Measurements from ENCODE around the gene SCRN1.

GRCh38 chr7:29877196-29877595, 112.4 kb downstream of the SCRN1 start:
- TF ChIP-seq YY1 (IDR thresholded peaks at IDR 0.05; ENCODE audit: insufficient read depth, insufficient read length) (no peak), ZNF274 (IDR thresholded peaks at IDR 0.05; ENCODE audit: low read depth, low read length) (no peak), SUZ12 (IDR thresholded peaks at IDR 0.05; ENCODE audit: extremely low read depth, insufficient read depth, insufficient read length) (no peak)
